Right lung (tissue), 5 donors: Measurements from ENCODE around the gene IKBKG. TPM values are rescaled to one million over a fixed set of nuclear protein-coding genes. Genes with fewer than 3 reads are reported as not detected.
A peak's percentile ranks its signal among the peaks of the same experiment; 100 is the strongest.
"Not testable (repeated sequence)": the region's sequence is repeated elsewhere in the genome, so short reads cannot be mapped to it uniquely, and the experiment has no call there.

ENCODE experiments used
- DNase-seq, 2 donors: peaks; one replicate each; pipeline ENCODE4 v3.0.0-alpha.2; 2013
- polyA plus RNA-seq, 5 donors: library from polyadenylated mRNA; unstranded; fragments of 120-200 nt; gene quantifications; one replicate each; pipeline versions ENCODE4 v1.2.1 to v1.2.3, GENCODE V29; 2013; ENCODE audit warnings: inconsistent platforms in 1 of 5, low replicate concordance in 1 of 5; ENCODE audit not compliant: insufficient read length in 5 of 5, insufficient read depth in 1 of 5

The IKBKG gene
- polyA plus RNA-seq, 5 donors: 14.0 to 18.5 (median 16.7) TPM

- not testable (repeated sequence) for DNase-seq
Measured at GRCh38 chrX:154552112-154552806, 4.8 kb downstream of the IKBKG start.

- not testable (repeated sequence) for DNase-seq
Measured at GRCh38 chrX:154558060-154558690, 10.8 kb downstream of the IKBKG start.

GRCh38 chrX:154558896-154559295, 11.5 kb downstream of the IKBKG start:
- not testable (repeated sequence) for DNase-seq

GRCh38 chrX:154560326-154560725, 12.9 kb downstream of the IKBKG start:
- DNase-seq: not testable (repeated sequence)

- DNase-seq: not testable (repeated sequence)
Measured at GRCh38 chrX:154562295-154562694, 14.9 kb downstream of the IKBKG start.

- DNase-seq: not testable (repeated sequence)
Measured at GRCh38 chrX:154570361-154570760, 22.9 kb downstream of the IKBKG start.

- DNase-seq: not testable (repeated sequence)
Measured at GRCh38 chrX:154573061-154573460, 25.6 kb downstream of the IKBKG start.

- DNase-seq: not testable (repeated sequence)
Measured at GRCh38 chrX:154575076-154575475, 27.7 kb downstream of the IKBKG start.

- DNase-seq: not testable (repeated sequence)
Measured at GRCh38 chrX:154582994-154583393, 35.6 kb downstream of the IKBKG start.

- not testable (repeated sequence) for DNase-seq
Measured at GRCh38 chrX:154584585-154585183, 37.3 kb downstream of the IKBKG start, which contains the start of gene CTAG1A. Gene CTAG1A, plus strand, starts transcription at chrX:154585133. Its CDS starts 74 bp downstream, at chrX:154585207.

- not testable (repeated sequence) for DNase-seq
Measured at GRCh38 chrX:154590415-154590814, 43.0 kb downstream of the IKBKG start.

- no peak for DNase-seq
Measured at GRCh38 chrX:154592505-154592904, 45.1 kb downstream of the IKBKG start.

GRCh38 chrX:154593201-154593600, 45.8 kb downstream of the IKBKG start:
- DNase-seq: no peak

GRCh38 chrX:154594491-154594890, 47.1 kb downstream of the IKBKG start:
- DNase-seq: no peak

GRCh38 chrX:154595559-154596249, 48.3 kb downstream of the IKBKG start:
- DNase-seq: no peak

- peak in 1 of 2 donors; percentile 5 for DNase-seq
Measured at GRCh38 chrX:154596290-154596929, 49.0 kb downstream of the IKBKG start.

- no peak for DNase-seq
Measured at GRCh38 chrX:154597221-154597620, 49.8 kb downstream of the IKBKG start.

GRCh38 chrX:154598656-154599055, 51.2 kb downstream of the IKBKG start:
- DNase-seq: no peak

- DNase-seq: no peak
Measured at GRCh38 chrX:154599531-154599930, 52.1 kb downstream of the IKBKG start.

GRCh38 chrX:154600759-154601374, 53.4 kb downstream of the IKBKG start:
- no peak for DNase-seq

GRCh38 chrX:154602226-154602625, 54.8 kb downstream of the IKBKG start:
- no peak for DNase-seq
